Spinal cord (tissue), 10 donors: Measurements from ENCODE around the gene LRRN4CL. TPM values are rescaled to one million over a fixed set of nuclear protein-coding genes. Genes with fewer than 3 reads are reported as not detected.
"Not testable (repeated sequence)": the region's sequence is repeated elsewhere in the genome, so short reads cannot be mapped to it uniquely, and the experiment has no call there.

Source experiments
- DNase-seq, 6 donors: peaks; one replicate each; pipeline versions ENCODE4 v3.0.0 to v3.0.0-alpha.2; 2013 to 2015; ENCODE audit warnings: low spot score in 6 of 6, low read depth in 4 of 6
- H3K27ac ChIP-seq: one replicate; pipeline ENCODE4 v1.5.1; 2013; ENCODE audit warnings: low read depth, low read length, control low read depth
- H3K27me3 ChIP-seq: one replicate; pipeline ENCODE4 v1.6.1; 2013; ENCODE audit warnings: low read length; ENCODE audit not compliant: control insufficient read depth, insufficient read depth
- H3K36me3 ChIP-seq: one replicate; pipeline ENCODE4 v1.6.1; 2013; ENCODE audit warnings: low read length; ENCODE audit not compliant: control insufficient read depth, insufficient read depth
- H3K4me1 ChIP-seq: one replicate; pipeline ENCODE4 v1.6.1; 2013; ENCODE audit warnings: low read length; ENCODE audit not compliant: control insufficient read depth, insufficient read depth
- H3K4me3 ChIP-seq: one replicate; pipeline ENCODE4 v1.5.1; 2013; ENCODE audit warnings: low read depth, low read length, control low read depth
- H3K9me3 ChIP-seq: one replicate; pipeline ENCODE4 v1.6.1; 2013; ENCODE audit warnings: low read length; ENCODE audit not compliant: control insufficient read depth, insufficient read depth
- WGBS: methylation state at CpG from one replicate; pipeline ENCODE4 v1.1.5; 2013; ENCODE audit warnings: missing lambda C conversion rate; ENCODE audit not compliant: insufficient coverage; 5-methylcytosine and 5-hydroxymethylcytosine counted together
- polyA plus RNA-seq, 2 donors: library from polyadenylated mRNA; unstranded; fragments of 120-200 nt; gene quantifications; one replicate each; pipeline ENCODE4 v1.2.1, GENCODE V29; 2013; ENCODE audit not compliant: insufficient read length in 2 of 2
- total RNA-seq, 2 donors: library from RNA; depleted of rRNA in 1 of 2; stranded (reverse); fragments of 120-200 nt in 1 of 2; fragments of >200 nt in 1 of 2; gene quantifications; one replicate each; pipeline versions ENCODE4 v1.2.3 to v1.2.4, GENCODE V29; 2013 to 2014
- donor health status: healthy.

The LRRN4CL gene
- total and polyA plus RNA-seq, 4 donors, result 0.40 to 15.0 (median 3.2) TPM

DNA sequence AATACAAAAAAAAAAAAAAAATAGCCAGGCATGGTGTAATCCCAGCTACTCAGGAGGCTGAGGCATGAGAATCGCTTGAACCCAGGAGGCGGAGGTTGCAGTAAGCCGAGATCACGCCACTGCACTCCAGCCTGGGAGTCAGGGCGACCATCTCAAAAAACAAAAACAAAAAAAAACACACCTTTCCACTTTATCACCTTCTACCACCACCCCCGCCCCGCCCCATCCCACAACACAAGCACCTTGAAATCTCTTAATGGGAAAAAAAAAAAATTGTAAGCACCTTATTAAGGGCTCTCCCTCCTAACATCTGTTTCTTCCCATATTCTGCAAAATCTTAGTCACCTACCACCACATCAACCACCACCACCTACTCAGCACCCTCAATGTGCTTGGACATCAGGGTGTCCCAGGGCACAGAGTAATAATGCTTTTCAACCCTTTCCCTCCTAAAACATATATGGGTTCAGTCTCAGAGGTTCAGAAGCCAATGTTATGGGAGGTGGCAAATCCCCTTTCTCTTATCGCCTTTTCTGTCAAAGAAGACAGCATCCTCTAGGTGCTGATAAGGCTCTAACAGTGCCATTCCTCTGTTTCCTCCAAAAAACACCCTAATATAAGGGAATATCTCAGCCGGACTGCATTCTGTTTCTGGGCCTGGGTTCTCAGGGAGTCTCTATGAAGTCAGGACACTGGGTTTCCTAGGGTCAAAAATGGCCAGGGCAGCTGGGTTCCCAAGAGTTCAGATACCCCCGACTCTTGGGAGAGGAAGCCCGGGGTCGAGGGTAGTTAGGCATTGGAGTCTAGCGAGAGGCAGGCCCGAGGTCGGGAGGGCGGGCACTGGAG is 36.9 kb downstream of the LRRN4CL start:
- Histone ChIP-seq H3K4me3 (peak overlapping the region; percentile 91), H3K4me1 (peaks cover 16% of the 10 kb centered on the region), H3K36me3 (peaks cover 27% of the 10 kb centered on the region), H3K9me3 (no peaks in the 10 kb centered on the region), H3K27me3 (no peaks in the 10 kb centered on the region), H3K27ac (peak overlapping the region; percentile 89)
- no peak for DNase-seq
- WGBS, result 44% methylated on average over 16 of the region's 16 CpGs

DNA sequence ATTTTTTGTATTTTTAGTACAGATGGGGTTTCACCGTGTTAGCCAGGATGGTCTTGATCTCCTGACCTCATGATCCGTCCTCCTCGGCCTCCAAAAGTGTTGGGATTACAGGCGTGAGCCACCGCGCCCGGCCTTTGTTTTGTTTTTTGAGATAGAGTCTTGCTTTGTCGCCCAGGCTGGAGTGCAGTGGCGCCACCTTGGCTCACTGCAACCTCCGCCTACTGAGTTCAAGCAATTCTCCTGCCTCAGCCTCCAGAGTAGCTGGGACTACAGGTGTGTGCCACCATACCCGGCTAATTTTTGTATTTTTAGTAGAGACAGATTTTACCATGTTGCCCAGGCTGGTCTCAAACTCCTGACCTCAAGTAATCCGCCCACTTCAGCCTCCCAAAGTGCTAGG is 39.0 kb downstream of the LRRN4CL start:
- not testable (repeated sequence) for H3K27me3 ChIP-seq, H3K9me3 ChIP-seq, DNase-seq, H3K4me3 ChIP-seq, H3K27ac ChIP-seq
- H3K36me3 ChIP-seq, result peaks cover 32% of the 10 kb centered on the region
- WGBS, result 89% methylated on average over 8 of the region's 12 CpGs
- H3K4me1 ChIP-seq, result peaks cover 31% of the 10 kb centered on the region

DNA sequence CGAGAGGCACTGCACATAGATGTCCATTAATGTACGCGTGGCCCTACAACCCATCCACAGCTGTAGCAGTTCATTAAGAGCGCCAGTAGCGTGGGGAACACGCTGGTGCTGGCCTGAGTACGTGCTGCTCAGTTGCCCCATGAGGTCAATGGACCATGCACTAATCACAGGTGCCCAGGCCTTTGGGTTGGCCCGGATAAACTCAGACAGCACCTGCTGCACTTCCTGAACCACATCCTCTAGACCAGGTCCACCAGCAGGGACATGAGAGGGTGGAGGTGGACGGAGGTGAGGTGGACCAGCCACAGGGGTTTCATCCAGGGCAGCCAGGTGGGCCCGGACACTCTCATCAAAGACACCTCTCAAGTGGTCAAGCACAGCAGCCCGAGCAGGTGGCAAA is 39.8 kb downstream of the LRRN4CL start:
- no peak for DNase-seq
- no peak overlapping the region for H3K27ac ChIP-seq
- H3K4me3 ChIP-seq, result no peak overlapping the region
- H3K36me3 ChIP-seq, result peaks cover 37% of the 10 kb centered on the region
- no peaks in the 10 kb centered on the region for H3K27me3 ChIP-seq
- WGBS, result 97% methylated on average over 11 of the region's 11 CpGs
- H3K4me1 ChIP-seq, result peaks cover 37% of the 10 kb centered on the region
- no peaks in the 10 kb centered on the region for H3K9me3 ChIP-seq

DNA sequence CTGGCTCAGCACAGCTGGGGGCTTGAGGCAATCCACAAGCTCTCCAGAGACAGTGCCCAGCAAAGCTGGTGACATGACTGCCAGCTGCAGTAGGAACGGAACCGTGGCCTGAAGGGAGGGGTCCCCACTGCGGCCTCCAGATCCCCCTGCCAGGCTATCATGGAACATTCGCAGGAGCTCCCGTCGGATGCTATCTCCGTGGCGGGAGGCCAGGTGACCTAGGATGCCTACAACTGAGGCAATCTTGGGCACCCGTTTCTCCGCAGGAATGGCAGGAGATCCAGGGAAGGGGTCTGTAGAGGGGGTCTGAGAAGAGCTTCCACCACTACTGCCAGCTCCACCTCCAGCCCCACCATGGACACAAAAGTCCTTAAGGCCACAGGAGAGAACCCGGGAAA is 40.4 kb downstream of the LRRN4CL start:
- H3K9me3 ChIP-seq, result no peaks in the 10 kb centered on the region
- H3K4me1 ChIP-seq, result peaks cover 37% of the 10 kb centered on the region
- no peak overlapping the region for H3K27ac ChIP-seq
- no peaks in the 10 kb centered on the region for H3K27me3 ChIP-seq
- no peak overlapping the region for H3K4me3 ChIP-seq
- H3K36me3 ChIP-seq, result peaks cover 42% of the 10 kb centered on the region
- DNase-seq, result no peak
- WGBS, result 89% methylated on average over 8 of the region's 11 CpGs

DNA sequence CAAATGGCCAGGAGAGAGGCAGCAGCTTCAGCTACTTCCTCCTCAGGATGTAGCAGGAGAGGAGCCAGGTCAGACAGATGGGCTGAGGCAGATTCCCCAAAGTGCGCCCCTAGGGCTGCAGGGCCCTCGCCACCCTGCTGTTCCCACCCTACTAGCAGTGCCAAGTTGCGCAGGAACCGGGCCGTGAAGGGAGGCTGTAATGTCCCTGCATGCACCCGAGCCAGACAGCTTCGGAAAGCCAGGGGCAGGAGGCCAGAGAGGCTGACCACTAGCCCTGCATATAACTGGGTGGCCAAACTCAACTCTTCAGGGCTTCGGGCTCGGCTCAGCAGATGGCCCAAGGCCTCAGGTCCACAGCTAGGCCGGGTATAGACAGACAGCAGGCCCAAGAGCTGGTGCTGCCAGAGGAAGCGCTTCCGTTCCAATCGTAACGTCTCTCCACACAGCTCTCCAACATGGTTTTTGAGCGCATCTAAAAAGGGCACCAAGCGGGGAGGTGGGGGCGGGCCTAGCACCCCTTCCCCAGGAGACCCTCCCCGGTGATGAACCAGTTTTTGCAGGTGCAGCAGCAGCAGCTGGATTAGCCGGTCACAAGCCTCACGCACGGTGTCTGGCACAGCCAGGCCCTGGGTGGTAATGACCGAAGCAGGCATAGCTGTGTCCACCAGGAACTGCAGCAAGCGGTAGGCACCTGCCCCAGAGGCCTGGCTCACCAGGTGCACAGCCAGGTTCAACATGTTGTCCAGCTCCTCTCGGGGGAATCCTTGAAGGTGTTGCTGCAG is 41.0 kb downstream of the LRRN4CL start:
- H3K4me1 ChIP-seq, result peaks cover 37% of the 10 kb centered on the region
- no peaks in the 10 kb centered on the region for H3K27me3 ChIP-seq
- no peak overlapping the region for H3K4me3 ChIP-seq
- peaks cover 48% of the 10 kb centered on the region for H3K36me3 ChIP-seq
- WGBS, result 92% methylated on average over 24 of the region's 24 CpGs
- no peaks in the 10 kb centered on the region for H3K9me3 ChIP-seq
- no peak for DNase-seq
- no peak overlapping the region for H3K27ac ChIP-seq

DNA sequence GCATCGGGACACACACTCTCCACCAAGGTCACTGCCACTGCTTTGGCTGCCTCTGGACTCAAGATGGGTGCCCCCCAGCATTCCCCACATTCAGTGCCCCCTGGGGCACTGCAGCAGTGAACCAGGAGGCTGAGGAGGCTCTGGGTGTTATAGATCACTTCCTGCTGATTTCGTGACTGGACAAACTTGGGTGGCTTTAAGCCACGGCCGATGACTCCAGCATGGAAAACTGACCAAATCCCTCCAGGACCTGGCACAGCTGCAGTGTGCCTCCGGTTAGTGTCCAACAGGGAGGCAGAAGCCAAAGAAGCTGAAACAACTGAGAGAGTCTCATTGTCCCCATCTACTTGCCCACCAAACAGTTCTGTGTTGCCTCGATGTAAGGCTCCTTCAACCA is 41.7 kb downstream of the LRRN4CL start:
- Histone ChIP-seq H3K27me3 (no peaks in the 10 kb centered on the region), H3K36me3 (peaks cover 52% of the 10 kb centered on the region), H3K27ac (no peak overlapping the region), H3K4me3 (no peak overlapping the region), H3K9me3 (no peaks in the 10 kb centered on the region), H3K4me1 (peaks cover 33% of the 10 kb centered on the region)
- WGBS, result 88% methylated on average over 6 of the region's 6 CpGs
- DNase-seq, result no peak

DNA sequence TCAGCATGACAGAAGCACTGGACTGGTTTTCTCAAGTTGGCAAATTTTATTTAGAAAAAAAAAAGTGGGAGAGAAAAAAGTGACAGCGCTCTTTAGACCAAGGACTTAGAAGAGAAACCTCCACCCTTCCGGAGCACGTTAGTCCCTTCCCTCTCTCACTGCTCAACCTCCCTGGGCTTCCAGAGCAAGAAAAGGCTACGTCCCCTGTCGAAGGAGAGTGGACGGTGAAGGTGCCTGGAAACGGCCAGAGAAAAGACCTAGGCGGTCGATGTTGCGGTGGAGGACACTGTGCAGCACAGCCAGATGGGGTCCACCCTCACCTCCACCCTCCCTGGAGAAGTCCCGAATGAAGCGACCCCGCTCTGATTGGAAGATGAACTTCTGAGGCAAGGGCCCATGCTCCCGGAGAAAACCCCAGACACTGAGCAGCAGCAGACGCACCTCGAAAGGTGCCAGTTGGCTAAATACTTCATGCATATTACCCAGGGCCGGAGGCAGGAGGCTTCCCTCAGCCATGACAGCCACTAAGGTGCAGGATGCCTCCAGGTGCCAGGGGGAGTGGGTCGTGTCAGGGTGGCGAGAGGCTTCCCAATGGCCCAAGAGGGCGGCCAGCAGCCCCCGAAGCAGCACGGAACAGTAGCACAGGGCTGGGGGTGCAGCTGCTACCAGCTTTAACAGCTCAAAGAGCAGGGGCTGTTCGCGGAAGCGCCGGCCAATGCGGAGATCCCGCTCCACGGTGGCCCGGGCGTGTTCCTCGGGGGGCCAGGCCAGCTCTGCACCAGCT is 42.3 kb downstream of the LRRN4CL start:
- no peak for DNase-seq
- no peaks in the 10 kb centered on the region for H3K9me3 ChIP-seq
- H3K4me1 ChIP-seq, result peaks cover 29% of the 10 kb centered on the region
- H3K36me3 ChIP-seq, result peaks cover 52% of the 10 kb centered on the region
- H3K27ac ChIP-seq, result peak overlapping the region; percentile 33
- peak overlapping the region; percentile 99 for H3K4me3 ChIP-seq
- no peaks in the 10 kb centered on the region for H3K27me3 ChIP-seq
- WGBS, result 81% methylated on average over 23 of the region's 32 CpGs

DNA sequence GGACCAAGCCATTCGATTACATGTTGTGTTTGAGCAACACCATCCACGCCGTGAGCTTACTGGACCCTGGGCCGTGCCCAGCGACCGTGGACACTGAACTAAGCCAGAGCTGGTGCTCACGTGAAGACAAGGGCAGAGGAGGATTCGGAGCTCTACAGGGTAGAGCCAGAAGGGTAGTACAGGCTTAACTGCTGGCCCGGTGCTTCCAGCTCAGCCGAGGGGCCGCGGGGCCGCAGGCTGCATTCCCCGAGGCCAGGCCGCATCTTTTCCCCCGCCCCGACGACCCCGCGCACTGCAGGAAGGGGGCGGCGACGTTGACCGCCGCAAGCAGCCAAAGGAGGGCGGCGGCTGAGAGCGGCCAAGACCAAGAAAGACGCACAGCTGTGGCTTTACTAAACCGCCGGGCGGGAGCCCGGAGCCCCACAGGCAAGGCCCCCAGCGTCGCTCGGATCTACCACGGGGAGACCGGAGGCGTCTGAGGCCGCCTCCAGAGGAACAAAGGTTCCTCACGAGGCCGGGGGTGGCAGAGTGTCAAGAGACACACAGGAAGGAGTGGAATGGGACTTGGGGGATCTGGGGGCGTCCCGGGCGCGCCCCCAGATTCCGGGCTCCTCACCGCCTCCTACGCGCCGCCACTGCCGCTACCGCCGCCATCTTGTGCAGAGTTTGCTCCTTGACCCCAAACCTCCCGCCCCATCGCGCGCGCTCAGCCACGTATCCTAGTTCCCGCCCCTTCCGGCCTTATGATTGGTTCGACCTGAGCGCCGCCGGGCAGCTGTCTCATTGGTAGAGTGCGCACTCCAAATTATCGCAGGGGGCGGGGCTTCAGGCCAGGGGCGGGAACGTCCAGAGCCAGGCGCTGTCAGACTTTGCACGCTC is 43.1 kb downstream of the LRRN4CL start, which contains the start of gene GANAB:
Gene GANAB (minus strand): TSS at position 668 of the 879 bp plus-strand sequence. CDS start 14 bp downstream, at position 654.
- Histone ChIP-seq H3K36me3 (peaks cover 52% of the 10 kb centered on the region), H3K9me3 (no peaks in the 10 kb centered on the region), H3K27ac (peak within 1 kb of the TSS; percentile 98), H3K4me1 (peaks cover 23% of the 10 kb centered on the region), H3K4me3 (peak within 1 kb of the TSS; percentile 99), H3K27me3 (no peaks in the 10 kb centered on the region)
- WGBS, result 0% methylated on average over 73 of the region's 73 CpGs
- DNase-seq, result peak; percentile 88 to 99 (median 97)

DNA sequence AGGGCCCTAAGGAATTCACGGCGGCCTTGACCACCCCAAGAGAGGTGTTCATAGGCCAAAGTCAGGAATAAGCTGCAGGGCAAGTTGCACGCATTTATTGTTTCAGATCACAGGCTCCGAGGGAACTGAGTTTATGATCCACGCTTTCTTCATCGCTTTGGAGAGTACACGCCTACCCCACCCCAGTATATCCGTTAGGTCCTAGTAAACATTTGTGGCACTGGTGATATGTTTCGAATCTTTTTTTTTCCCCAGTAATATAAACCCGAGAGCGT is 43.7 kb downstream of the LRRN4CL start:
- H3K27me3 ChIP-seq, result no peaks in the 10 kb centered on the region
- H3K9me3 ChIP-seq, result no peaks in the 10 kb centered on the region
- peak overlapping the region; percentile 98 for H3K27ac ChIP-seq
- no peak for DNase-seq
- H3K36me3 ChIP-seq, result peaks cover 52% of the 10 kb centered on the region
- 8% methylated on average over 4 of the region's 11 CpGs for WGBS
- H3K4me1 ChIP-seq, result peaks cover 23% of the 10 kb centered on the region
- H3K4me3 ChIP-seq, result peak overlapping the region; percentile 99
